SIG-M5 (cell line): ENCODE measurements around the gene NKG7.

ENCODE experiments used
- DNase-seq: peaks from one replicate; lab custom pipeline; 2025; lab: John Stamatoyannopoulos, UW

The NKG7 gene

GRCh38 chr19:51337141-51337860, 35.2 kb downstream of the NKG7 start:
- no peak for DNase-seq

GRCh38 chr19:51333836-51334460, 38.5 kb downstream of the NKG7 start:
- DNase-seq = no peak

- no peak for DNase-seq
Measured at GRCh38 chr19:51331716-51332115, 40.7 kb downstream of the NKG7 start.

- DNase-seq = no peak
Measured at GRCh38 chr19:51331193-51331592, 41.3 kb downstream of the NKG7 start.

GRCh38 chr19:51330366-51330765, 42.1 kb downstream of the NKG7 start:
- DNase-seq = no peak

GRCh38 chr19:51329411-51329810, 43.0 kb downstream of the NKG7 start:
- no peak for DNase-seq

- no peak for DNase-seq
Measured at GRCh38 chr19:51327066-51328001, 45.1 kb downstream of the NKG7 start.

- DNase-seq = no peak
Measured at GRCh38 chr19:51326216-51327065, 46.0 kb downstream of the NKG7 start.

- DNase-seq = no peak
Measured at GRCh38 chr19:51325161-51325976, 47.1 kb downstream of the NKG7 start.

- no peak for DNase-seq
Measured at GRCh38 chr19:51324167-51324481, 48.3 kb downstream of the NKG7 start.

GRCh38 chr19:51323481-51324166, 48.8 kb downstream of the NKG7 start:
- DNase-seq = no peak

GRCh38 chr19:51321799-51322198, 50.7 kb downstream of the NKG7 start:
- DNase-seq = no peak
